Endothelial cell of umbilical vein (primary cell): ENCODE data around the gene LORICRIN.

Experiments used
- CTCF ChIP-seq, 2 donors: IDR thresholded peaks; 1 replicate in 1 of 2; 2 replicates in 1 of 2; pipeline ENCODE4 v1.5.1; 2011; ENCODE audit warnings: low read length in 2 of 2, mild to moderate bottlenecking in 2 of 2, moderate library complexity in 2 of 2, control low read depth in 1 of 2, inconsistent platforms in 1 of 2, low read depth in 1 of 2; ENCODE audit not compliant: insufficient read depth in 1 of 2; ENCODE audit errors: extremely low read depth in 1 of 2
- EZH2 ChIP-seq: IDR thresholded peaks from 2 replicates; pipeline ENCODE4 v1.6.1; 2012; ENCODE audit warnings: borderline replicate concordance, low read depth, mild to moderate bottlenecking, moderate library complexity, low read length, inconsistent platforms; ENCODE audit not compliant: severe bottlenecking
- MAX ChIP-seq: IDR thresholded peaks from 2 replicates; pipeline ENCODE4 v1.6.1; 2011; ENCODE audit not compliant: insufficient read depth, insufficient read length
- MYC ChIP-seq: IDR thresholded peaks from one replicate; pipeline ENCODE4 v1.6.1; 2011; ENCODE audit warnings: mild to moderate bottlenecking, low read depth, low read length
- POLR2A ChIP-seq: IDR thresholded peaks from 2 replicates; pipeline ENCODE4 v1.6.1; 2012; ENCODE audit warnings: low read depth, mild to moderate bottlenecking, control low read depth, low read length

- TF ChIP-seq CTCF (IDR thresholded peaks at IDR 0.05; ENCODE audit: extremely low read depth in 1 of 2, insufficient read depth in 1 of 2, low read depth in 1 of 2, low read length in 2 of 2) (no peak), POLR2A (no peak), MYC (no peak), EZH2 (no peak), MAX (no peak)
These were observed 2.5 kb downstream of the LORICRIN start for GRCh38 chr1:153262070-153262366.
